ENCODE results near the gene MAP1LC3A. TPM values are rescaled to one million over a fixed set of nuclear protein-coding genes. Genes with fewer than 3 reads are reported as not detected.

The MAP1LC3A gene
- total and polyA plus RNA-seq, 3 experiments from 2014 or later: 1.5 to 8.5 (median 1.7) TPM

- Mint-ChIP-seq H3K36me3 (peaks cover 0 to 50% (median 11%) of the 10 kb centered on the region in 3 donors), H3K9me3 (no peaks in the 10 kb centered on the region), H3K4me1 (peaks cover 21 to 22% (median 21%) of the 10 kb centered on the region in 3 donors), H3K27me3 (no peaks in the 10 kb centered on the region), H3K27ac (peak overlapping the region; percentile 11 to 95 (median 87)), H3K4me3 (peak overlapping the region in 1 of 7 donors; percentile 26)
- no peaks in the 10 kb centered on the region for H3K27me3 ChIP-seq (ENCODE audit: insufficient read depth, low read length, poor library complexity, severe bottlenecking)
- H3K4me1 ChIP-seq (ENCODE audit: insufficient read depth, low read length): peaks cover 10% of the 10 kb centered on the region
- H3K36me3 ChIP-seq (ENCODE audit: insufficient read depth, low read length): peaks cover 3% of the 10 kb centered on the region
- ChIA-PET CTCF (interaction anchor here (1.3 kb wide), 1 partner anchor 20 kb away, joined by 3 read pairs; no protein-coding TSS in a partner anchor), POLR2A (no interaction called here)
- no peak overlapping the region for H3K27ac ChIP-seq (ENCODE audit: low read depth, low read length)
- no peak overlapping the region for H3K4me3 ChIP-seq (ENCODE audit: low read length)
- no peaks in the 10 kb centered on the region for H3K9me3 ChIP-seq (ENCODE audit: low read length)
- DNase-seq: no peak
Observed at GRCh38 chr20:34579979-34580940, 21.7 kb downstream of the MAP1LC3A start.

DNA sequence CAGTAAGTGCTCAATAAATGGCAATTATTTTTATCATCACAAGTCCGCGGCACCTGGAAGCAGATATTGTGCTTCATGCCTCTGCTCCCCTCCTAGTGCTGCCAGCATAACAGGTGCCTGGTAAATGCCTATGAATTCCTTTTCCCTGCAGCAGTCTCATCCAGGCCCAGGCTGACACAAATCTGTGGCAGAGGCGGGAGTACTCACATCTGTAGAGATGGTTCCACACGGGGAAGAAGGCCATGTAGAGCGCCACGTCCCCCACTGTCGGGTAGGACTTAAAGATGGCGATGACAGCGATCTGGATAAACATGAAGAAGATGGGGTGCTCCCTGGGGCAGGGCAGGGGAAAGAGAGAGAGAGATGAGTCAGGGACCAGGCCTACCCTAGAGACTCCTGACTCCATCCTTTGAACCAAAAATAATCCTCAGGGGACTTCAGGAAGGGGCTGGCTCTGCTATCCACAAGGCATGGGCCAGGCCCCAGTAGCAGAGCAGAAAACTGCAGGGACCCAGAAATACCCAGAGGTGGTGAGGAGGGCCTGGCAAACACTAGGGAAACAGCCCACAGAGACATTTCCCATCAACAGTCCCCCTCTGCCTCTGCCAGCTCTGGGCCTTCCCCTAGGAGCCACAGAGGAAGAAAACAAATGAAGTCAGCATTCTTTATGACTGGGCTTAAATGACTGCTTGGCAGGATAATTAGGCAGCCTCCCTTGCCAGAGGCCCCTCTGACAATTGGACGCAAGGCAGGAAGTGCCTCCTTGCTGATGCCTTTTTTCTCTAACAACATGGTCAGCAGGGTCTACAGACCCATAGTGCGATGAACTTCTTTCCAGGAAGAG lies 23.0 kb downstream of the MAP1LC3A start:
- Histone ChIP-seq H3K9me3 (ENCODE audit: low read length) (no peaks in the 10 kb centered on the region), H3K27ac (ENCODE audit: low read depth, low read length) (no peak overlapping the region), H3K4me3 (ENCODE audit: low read length) (no peak overlapping the region), H3K4me1 (ENCODE audit: insufficient read depth, low read length) (peaks cover 10% of the 10 kb centered on the region), H3K27me3 (ENCODE audit: insufficient read depth, low read length, poor library complexity, severe bottlenecking) (no peaks in the 10 kb centered on the region), H3K36me3 (ENCODE audit: insufficient read depth, low read length) (peaks cover 11% of the 10 kb centered on the region)
- ChIA-PET POLR2A (no interaction called here), CTCF (no interaction called here)
- Mint-ChIP-seq H3K36me3 (peaks cover 0 to 62% (median 10%) of the 10 kb centered on the region in 3 donors), H3K9me3 (no peaks in the 10 kb centered on the region), H3K27me3 (no peaks in the 10 kb centered on the region), H3K4me1 (peaks cover 21 to 22% (median 21%) of the 10 kb centered on the region in 3 donors), H3K27ac (peak overlapping the region in 7 of 8 donors; percentile 16 to 95 (median 74)), H3K4me3 (no peak overlapping the region)
- DNase-seq: no peak

GRCh38 chr20:34582221-34582620 lies 23.7 kb downstream of the MAP1LC3A start:
- peaks cover 0 to 68% (median 10%) of the 10 kb centered on the region in 3 donors for H3K36me3 Mint-ChIP-seq
- no peaks in the 10 kb centered on the region for H3K9me3 Mint-ChIP-seq
- H3K27ac Mint-ChIP-seq: peak overlapping the region in 6 of 8 donors; percentile 9 to 86 (median 58)
- ChIA-PET POLR2A (no interaction called here), CTCF (no interaction called here)
- Histone ChIP-seq H3K9me3 (ENCODE audit: low read length) (no peaks in the 10 kb centered on the region), H3K27ac (ENCODE audit: low read depth, low read length) (no peak overlapping the region), H3K4me1 (ENCODE audit: insufficient read depth, low read length) (peaks cover 10% of the 10 kb centered on the region), H3K36me3 (ENCODE audit: insufficient read depth, low read length) (peaks cover 16% of the 10 kb centered on the region), H3K27me3 (ENCODE audit: insufficient read depth, low read length, poor library complexity, severe bottlenecking) (no peaks in the 10 kb centered on the region), H3K4me3 (ENCODE audit: low read length) (no peak overlapping the region)
- no peaks in the 10 kb centered on the region for H3K27me3 Mint-ChIP-seq
- H3K4me3 Mint-ChIP-seq: no peak overlapping the region
- peaks cover 21 to 22% (median 21%) of the 10 kb centered on the region in 3 donors for H3K4me1 Mint-ChIP-seq
- no peak for DNase-seq

DNA sequence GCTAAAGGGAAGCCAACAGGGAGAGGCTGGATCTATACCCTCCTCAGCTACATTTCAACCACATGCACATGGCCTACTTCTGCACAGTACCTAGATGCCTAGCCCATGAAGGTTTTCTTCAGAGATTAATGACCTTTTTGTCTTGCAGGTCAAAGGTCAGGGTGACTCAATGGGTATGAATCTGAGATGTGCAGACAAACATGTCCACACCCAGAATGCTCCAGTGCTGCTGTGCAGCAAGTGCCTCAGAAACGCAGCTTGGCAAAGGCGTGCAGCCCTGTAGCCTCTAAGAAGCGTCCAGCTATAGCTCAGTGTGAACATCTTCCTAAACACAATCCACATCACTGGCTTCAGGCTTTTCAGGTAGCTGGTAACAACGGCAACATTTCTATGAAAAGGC lies 24.4 kb downstream of the MAP1LC3A start:
- ChIA-PET CTCF (no interaction called here), POLR2A (no interaction called here)
- peaks cover 16% of the 10 kb centered on the region for H3K36me3 ChIP-seq (ENCODE audit: insufficient read depth, low read length)
- Mint-ChIP-seq H3K27ac (no peak overlapping the region), H3K4me3 (no peak overlapping the region), H3K36me3 (peaks cover 4 to 71% (median 15%) of the 10 kb centered on the region in 3 donors), H3K9me3 (no peaks in the 10 kb centered on the region), H3K4me1 (peaks cover 21 to 22% (median 21%) of the 10 kb centered on the region in 3 donors), H3K27me3 (no peaks in the 10 kb centered on the region)
- no peak overlapping the region for H3K27ac ChIP-seq (ENCODE audit: low read depth, low read length)
- H3K4me1 ChIP-seq (ENCODE audit: insufficient read depth, low read length): peaks cover 10% of the 10 kb centered on the region
- no peak for DNase-seq
- no peaks in the 10 kb centered on the region for H3K9me3 ChIP-seq (ENCODE audit: low read length)
- no peaks in the 10 kb centered on the region for H3K27me3 ChIP-seq (ENCODE audit: insufficient read depth, low read length, poor library complexity, severe bottlenecking)
- no peak overlapping the region for H3K4me3 ChIP-seq (ENCODE audit: low read length)

DNA sequence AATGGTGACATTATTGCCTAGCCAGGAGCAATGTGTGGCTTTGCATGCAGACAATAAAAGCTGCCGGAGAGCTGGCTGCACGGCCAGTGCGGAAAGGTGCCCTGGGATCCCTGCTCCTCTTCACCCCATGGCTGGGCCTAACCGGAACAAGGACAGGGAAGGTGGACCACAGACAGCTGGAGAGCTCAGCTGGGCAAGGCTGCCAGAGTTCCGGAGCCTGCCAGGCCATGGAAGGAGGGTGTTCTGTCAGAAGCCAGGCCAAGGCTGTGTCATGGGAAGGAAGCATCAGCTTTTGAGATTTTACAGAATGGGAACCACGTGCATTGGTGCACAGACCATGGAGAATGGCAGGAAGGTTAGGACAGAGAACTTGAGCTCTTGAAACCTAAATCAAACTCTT lies 25.0 kb downstream of the MAP1LC3A start:
- Mint-ChIP-seq H3K4me3 (no peak overlapping the region), H3K9me3 (no peaks in the 10 kb centered on the region), H3K36me3 (peaks cover 4 to 72% (median 13%) of the 10 kb centered on the region in 3 donors), H3K4me1 (peaks cover 21 to 22% (median 21%) of the 10 kb centered on the region in 3 donors), H3K27me3 (no peaks in the 10 kb centered on the region), H3K27ac (peak overlapping the region in 1 of 8 donors; percentile 63)
- no peak for DNase-seq
- Histone ChIP-seq H3K27ac (ENCODE audit: low read depth, low read length) (no peak overlapping the region), H3K4me1 (ENCODE audit: insufficient read depth, low read length) (peaks cover 10% of the 10 kb centered on the region), H3K9me3 (ENCODE audit: low read length) (no peaks in the 10 kb centered on the region), H3K4me3 (ENCODE audit: low read length) (no peak overlapping the region), H3K27me3 (ENCODE audit: insufficient read depth, low read length, poor library complexity, severe bottlenecking) (no peaks in the 10 kb centered on the region), H3K36me3 (ENCODE audit: insufficient read depth, low read length) (peaks cover 22% of the 10 kb centered on the region)
- CTCF ChIA-PET: no interaction called here
- POLR2A ChIA-PET: no interaction called here

- no peak for DNase-seq
- H3K27ac Mint-ChIP-seq: peak overlapping the region in 2 of 8 donors; percentile 54 to 59
- no peaks in the 10 kb centered on the region for H3K27me3 ChIP-seq (ENCODE audit: insufficient read depth, low read length, poor library complexity, severe bottlenecking)
- POLR2A ChIA-PET: interaction anchor here (0.6 kb wide), 1 partner anchor 669 kb away, joined by 7 read pairs; no protein-coding TSS in a partner anchor
- H3K36me3 Mint-ChIP-seq: peaks cover 4 to 68% (median 13%) of the 10 kb centered on the region in 3 donors
- no peak overlapping the region for H3K4me3 Mint-ChIP-seq
- CTCF ChIA-PET: no interaction called here
- H3K9me3 ChIP-seq (ENCODE audit: low read length): no peaks in the 10 kb centered on the region
- H3K27me3 Mint-ChIP-seq: no peaks in the 10 kb centered on the region
- H3K9me3 Mint-ChIP-seq: no peaks in the 10 kb centered on the region
- no peak overlapping the region for H3K27ac ChIP-seq (ENCODE audit: low read depth, low read length)
- H3K4me1 ChIP-seq (ENCODE audit: insufficient read depth, low read length): peaks cover 8% of the 10 kb centered on the region
- peaks cover 14 to 17% (median 16%) of the 10 kb centered on the region in 3 donors for H3K4me1 Mint-ChIP-seq
- H3K36me3 ChIP-seq (ENCODE audit: insufficient read depth, low read length): peaks cover 23% of the 10 kb centered on the region
- no peak overlapping the region for H3K4me3 ChIP-seq (ENCODE audit: low read length)
Observed at GRCh38 chr20:34585019-34585418, 26.5 kb downstream of the MAP1LC3A start.

GRCh38 chr20:34586488-34587163 lies 28.1 kb downstream of the MAP1LC3A start:
- H3K4me1 Mint-ChIP-seq: peaks cover 0 to 2% (median under 1%) of the 10 kb centered on the region in 3 donors

More at GRCh38 chr20:34586488-34587163, 28.1 kb downstream of the MAP1LC3A start:
- no peak overlapping the region for H3K4me3 Mint-ChIP-seq
- peaks cover 4 to 57% (median 9%) of the 10 kb centered on the region in 3 donors for H3K36me3 Mint-ChIP-seq
- Histone ChIP-seq H3K9me3 (ENCODE audit: low read length) (no peaks in the 10 kb centered on the region), H3K27me3 (ENCODE audit: insufficient read depth, low read length, poor library complexity, severe bottlenecking) (no peaks in the 10 kb centered on the region), H3K36me3 (ENCODE audit: insufficient read depth, low read length) (peaks cover 23% of the 10 kb centered on the region), H3K4me1 (ENCODE audit: insufficient read depth, low read length) (no peaks in the 10 kb centered on the region), H3K4me3 (ENCODE audit: low read length) (no peak overlapping the region), H3K27ac (ENCODE audit: low read depth, low read length) (no peak overlapping the region)
- H3K27ac Mint-ChIP-seq: peak overlapping the region in 1 of 8 donors; percentile 3
- H3K27me3 Mint-ChIP-seq: no peaks in the 10 kb centered on the region
- no peak for DNase-seq
- H3K9me3 Mint-ChIP-seq: no peaks in the 10 kb centered on the region
- POLR2A ChIA-PET: no interaction called here
- CTCF ChIA-PET: no interaction called here
